PC-3 (cell line): ENCODE measurements around the gene ZNF182. TPM values are rescaled to one million over a fixed set of nuclear protein-coding genes. Genes with fewer than 3 reads are reported as not detected.

Source experiments
- ATAC-seq: fragments of 200-7000 bp; cut with Tn5 transposase; 2 replicates; pipeline ENCODE4 v1.9.1; 2020; ENCODE audit warnings: mild to moderate bottlenecking, moderate library complexity
- BruUV-seq: library from RNA; stranded (reverse); fragments of 400-500 nt; replicated peaks from 2 replicates; lab custom pipeline; 2021; lab: Mats Ljungman, UMichigan
- CTCF ChIA-PET: fragments of 300-600 bp; sonication (Branson Sonifier 250); formaldehyde crosslinking; loops from one replicate; lab custom pipeline; 2022; ENCODE audit warnings: antibody characterized with exemption; lab: Charles Lee
- POLR2A ChIA-PET: fragments of 300-600 bp; sonication (Branson Sonifier 250); formaldehyde crosslinking; loops from one replicate; lab custom pipeline; 2022; ENCODE audit warnings: antibody characterized with exemption; ENCODE audit not compliant: unreplicated experiment; lab: Charles Lee
- DNase-seq: peaks from one replicate; pipeline ENCODE4 v3.0.0-alpha.2; 2015
- H2AFZ ChIP-seq: fragments of 300-600 bp; sonication (generic); 2 replicates; pipeline ENCODE4 v1.6.0; 2016; ENCODE audit warnings: antibody characterized with exemption, low read length
- H3F3A ChIP-seq: fragments of 300-600 bp; sonication (generic); one replicate; pipeline ENCODE4 v1.6.0; 2017; ENCODE audit warnings: antibody characterized with exemption, low read length, control low read depth, mild to moderate bottlenecking; ENCODE audit not compliant: unreplicated experiment
- H3K27ac ChIP-seq: fragments of 300-600 bp; sonication (generic); 2 replicates; pipeline ENCODE4 v1.5.1; 2016; ENCODE audit warnings: mild to moderate bottlenecking, low read length
- H3K27me3 ChIP-seq: fragments of 300-600 bp; sonication (generic); 2 replicates; pipeline ENCODE4 v1.6.1; 2016; ENCODE audit warnings: low read length, mixed read lengths
- H3K36me3 ChIP-seq: fragments of 300-600 bp; sonication (generic); 2 replicates; pipeline ENCODE4 v1.6.1; 2016; ENCODE audit warnings: low read depth, mixed run types, low read length, mixed read lengths
- H3K4me1 ChIP-seq: fragments of 300-600 bp; sonication (generic); 2 replicates; pipeline ENCODE4 v1.5.1; 2016; ENCODE audit warnings: low read length; ENCODE audit not compliant: insufficient read depth
- H3K4me2 ChIP-seq: fragments of 300-600 bp; sonication (generic); 2 replicates; pipeline ENCODE4 v1.6.0; 2016; ENCODE audit warnings: low read length
- H3K4me3 ChIP-seq: fragments of 300-600 bp; sonication (generic); 2 replicates; pipeline ENCODE4 v1.5.1; 2016; ENCODE audit warnings: mild to moderate bottlenecking, low read length, mixed read lengths
- H3K79me2 ChIP-seq: fragments of 300-600 bp; sonication (generic); 2 replicates; pipeline ENCODE4 v1.6.1; 2017; ENCODE audit warnings: low read length, mixed read lengths
- H3K9ac ChIP-seq: fragments of 300-600 bp; sonication (generic); 2 replicates; pipeline ENCODE4 v1.6.0; 2016; ENCODE audit warnings: mild to moderate bottlenecking, low read length
- H3K9me2 ChIP-seq: fragments of 300-600 bp; sonication (generic); replicated peaks from 2 replicates; pipeline ENCODE4 v1.6.1; 2016; ENCODE audit warnings: mixed run types, low read length, mixed read lengths
- H3K9me3 ChIP-seq: fragments of 300-600 bp; sonication (generic); 2 replicates; pipeline ENCODE4 v1.6.1; 2016; ENCODE audit warnings: low read length, mixed read lengths
- H4K20me1 ChIP-seq: fragments of 300-600 bp; sonication (generic); 2 replicates; pipeline ENCODE4 v1.6.1; 2016; ENCODE audit warnings: low read length, mixed read lengths
- CTCF ChIP-seq: fragments of 300-600 bp; sonication (generic); conservative IDR thresholded peaks from 2 replicates; pipeline ENCODE4 v1.5.1; 2017; ENCODE audit warnings: antibody characterized with exemption, low read depth, mild to moderate bottlenecking, low read length
- EZH2 ChIP-seq: fragments of 300-600 bp; sonication (generic); IDR thresholded peaks from one replicate; pipeline ENCODE4 v1.6.1; 2017; ENCODE audit warnings: antibody characterized with exemption, mild to moderate bottlenecking, low read length; ENCODE audit not compliant: unreplicated experiment
- EZH2phosphoT487 ChIP-seq: fragments of 300-600 bp; sonication (generic); IDR thresholded peaks from 2 replicates; pipeline ENCODE4 v1.6.1; 2018; ENCODE audit warnings: mild to moderate bottlenecking, antibody characterized with exemption, low read length, borderline replicate concordance
- intact Hi-C: fragments of 100-400 bp; cut with micrococcal nuclease; formaldehyde crosslinking; loops from 2 replicates; pipeline ENCODE4 v1.9.0; 2023
- total RNA-seq: library from RNA; depleted of rRNA; stranded (reverse); fragments of >200 nt; gene quantifications from 2 replicates; pipeline ENCODE4 v1.2.3, GENCODE V29; 2014

The ZNF182 gene
- total RNA-seq, 1 experiment from 2014 or later, result 1.2 TPM

DNA sequence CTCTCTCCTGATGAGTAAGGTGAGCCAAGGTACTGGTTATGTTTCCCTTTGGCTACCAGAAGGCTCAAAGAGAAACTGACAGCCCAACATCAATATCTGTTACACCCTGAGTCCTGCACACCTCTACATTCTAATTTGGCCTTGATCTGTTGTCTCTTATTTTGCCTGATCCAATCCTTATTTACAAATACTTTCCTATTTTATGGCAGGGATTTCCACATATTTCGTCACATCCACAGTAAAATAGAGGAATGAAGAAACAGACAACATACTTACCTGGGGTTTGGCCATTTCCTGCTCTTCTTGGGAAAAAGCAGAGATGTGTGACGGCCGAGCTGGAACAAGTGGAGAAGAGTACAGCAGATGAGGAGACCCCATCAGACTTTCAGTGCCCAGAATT lies 1.5 kb downstream of the ZNF182 start:
- H4K20me1 ChIP-seq, result no peaks in the 10 kb centered on the region
- no TSS peak for BruUV-seq
- TF ChIP-seq EZH2 (no peak), EZH2phosphoT487 (no peak), CTCF (no peak)
- no peaks in the 10 kb centered on the region for H3K27me3 ChIP-seq
- DNase-seq (no peak), ATAC-seq (no peak)
- H3K4me1 ChIP-seq, result no peaks in the 10 kb centered on the region
- H3F3A ChIP-seq, result no peaks in the 10 kb centered on the region
- ChIA-PET CTCF (no interaction called here), POLR2A (no interaction called here)
- intact Hi-C loops, result no loop called here
- peak overlapping the region; percentile 89; the same call in 1 of the 2 replicates for H3K4me2 ChIP-seq
- H3K36me3 ChIP-seq, result no peaks in the 10 kb centered on the region; the same call in 1 of the 2 replicates
- no peak overlapping the region for H3K9ac ChIP-seq
- H3K9me3 ChIP-seq, result no peaks in the 10 kb centered on the region
- 0 out of 2 replicates have a peak overlapping the region, but pooled peaks have one; percentile 81 for H3K4me3 ChIP-seq
- H3K27ac ChIP-seq, result no peak overlapping the region
- no peaks in the 10 kb centered on the region for H3K9me2 ChIP-seq
- no peak overlapping the region for H2AFZ ChIP-seq
- peaks cover 14% of the 10 kb centered on the region; the same call in 1 of the 2 replicates for H3K79me2 ChIP-seq

GRCh38 chrX:48001260-48001659 lies 2.5 kb downstream of the ZNF182 start:
- H3F3A ChIP-seq, result no peaks in the 10 kb centered on the region
- H3K4me1 ChIP-seq, result no peaks in the 10 kb centered on the region
- intact Hi-C loops, result no loop called here
- no peak overlapping the region for H3K27ac ChIP-seq
- no peak overlapping the region for H3K4me3 ChIP-seq
- no TSS peak for BruUV-seq
- peaks cover 7% of the 10 kb centered on the region; the same call in 1 of the 2 replicates for H3K36me3 ChIP-seq
- TF ChIP-seq EZH2phosphoT487 (no peak), CTCF (no peak), EZH2 (no peak)
- no peaks in the 10 kb centered on the region for H3K27me3 ChIP-seq
- no peaks in the 10 kb centered on the region for H3K9me3 ChIP-seq
- no peaks in the 10 kb centered on the region for H4K20me1 ChIP-seq
- no peaks in the 10 kb centered on the region for H3K9me2 ChIP-seq
- CTCF ChIA-PET, result no interaction called here
- peaks cover 14% of the 10 kb centered on the region; the same call in 1 of the 2 replicates for H3K79me2 ChIP-seq
- no peak overlapping the region for H3K4me2 ChIP-seq
- H3K9ac ChIP-seq, result no peak overlapping the region
- DNase-seq, result no peak
- POLR2A ChIA-PET, result no interaction called here
- no peak overlapping the region for H2AFZ ChIP-seq
- no peak for ATAC-seq

DNA sequence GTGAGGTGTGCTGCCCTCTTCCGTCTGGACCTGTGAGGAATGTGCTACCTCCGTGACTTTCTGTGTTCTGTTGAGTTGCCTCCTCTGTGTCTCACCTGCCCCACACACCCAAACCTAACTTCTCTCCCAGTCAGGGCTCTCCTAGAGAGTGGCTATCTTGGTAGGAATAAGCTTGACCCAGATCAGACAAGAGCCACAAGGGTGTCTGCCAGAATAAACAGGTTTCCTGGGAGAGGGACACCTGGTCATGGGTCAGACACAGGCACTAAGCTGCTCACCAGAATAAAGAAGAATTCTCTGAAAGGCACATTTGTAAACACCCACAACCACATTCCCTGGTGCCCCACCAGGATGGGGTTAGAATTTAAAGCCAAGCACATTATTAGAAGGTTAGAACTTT lies 11.1 kb downstream of the ZNF182 start:
- Histone ChIP-seq H3K79me2 (no peaks in the 10 kb centered on the region), H2AFZ (no peak overlapping the region), H3K4me2 (no peak overlapping the region), H3K4me1 (no peaks in the 10 kb centered on the region), H3K9ac (no peak overlapping the region), H4K20me1 (no peaks in the 10 kb centered on the region), H3K27me3 (no peaks in the 10 kb centered on the region), H3K9me2 (no peaks in the 10 kb centered on the region), H3F3A (no peaks in the 10 kb centered on the region), H3K27ac (no peak overlapping the region), H3K36me3 (peaks cover 41% of the 10 kb centered on the region), H3K4me3 (no peak overlapping the region), H3K9me3 (0 out of 2 replicates have a peak, but pooled peaks cover 6% of the 10 kb centered on the region)
- BruUV-seq, result no TSS peak
- intact Hi-C loops, result no loop called here
- ChIA-PET POLR2A (no interaction called here), CTCF (no interaction called here)
- DNase-seq (no peak), ATAC-seq (no peak)
- TF ChIP-seq EZH2, result no peak
- TF ChIP-seq EZH2phosphoT487, result no peak
- no peak for TF ChIP-seq CTCF
